Measurements from ENCODE around the gene TPT1. TPM values are rescaled to one million over a fixed set of nuclear protein-coding genes. Genes with fewer than 3 reads are reported as not detected.

The TPT1 gene
- total and polyA plus RNA-seq, 2 donors (not counting 1 experiment from before 2014, with no cell fraction given), result 2,507 to 4,871 TPM

- ATAC-seq (ENCODE audit: low read depth), result peak; percentile 51
- no peak for TF ChIP-seq EZH2 (IDR thresholded peaks at IDR 0.05; ENCODE audit: borderline replicate concordance, insufficient read depth, low read depth, low read length, poor library complexity, severe bottlenecking)
- TF ChIP-seq, protein P1, sequence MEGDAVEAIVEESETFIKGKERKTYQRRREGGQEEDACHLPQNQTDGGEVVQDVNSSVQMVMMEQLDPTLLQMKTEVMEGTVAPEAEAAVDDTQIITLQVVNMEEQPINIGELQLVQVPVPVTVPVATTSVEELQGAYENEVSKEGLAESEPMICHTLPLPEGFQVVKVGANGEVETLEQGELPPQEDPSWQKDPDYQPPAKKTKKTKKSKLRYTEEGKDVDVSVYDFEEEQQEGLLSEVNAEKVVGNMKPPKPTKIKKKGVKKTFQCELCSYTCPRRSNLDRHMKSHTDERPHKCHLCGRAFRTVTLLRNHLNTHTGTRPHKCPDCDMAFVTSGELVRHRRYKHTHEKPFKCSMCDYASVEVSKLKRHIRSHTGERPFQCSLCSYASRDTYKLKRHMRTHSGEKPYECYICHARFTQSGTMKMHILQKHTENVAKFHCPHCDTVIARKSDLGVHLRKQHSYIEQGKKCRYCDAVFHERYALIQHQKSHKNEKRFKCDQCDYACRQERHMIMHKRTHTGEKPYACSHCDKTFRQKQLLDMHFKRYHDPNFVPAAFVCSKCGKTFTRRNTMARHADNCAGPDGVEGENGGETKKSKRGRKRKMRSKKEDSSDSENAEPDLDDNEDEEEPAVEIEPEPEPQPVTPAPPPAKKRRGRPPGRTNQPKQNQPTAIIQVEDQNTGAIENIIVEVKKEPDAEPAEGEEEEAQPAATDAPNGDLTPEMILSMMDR (IDR thresholded peaks at IDR 0.05), result no peak
- ChIA-PET CTCF (interaction anchor here (1.4 to 1.6 kb wide), 3 partner anchors 12 to 18 kb away, joined by 5 to 9 read pairs (median 6); partner anchors contain the start of gene TPT1), POLR2A (interaction anchor here (0.6 to 0.9 kb wide), 2 partner anchors 12 to 13 kb away, joined by 3 to 5 read pairs; no protein-coding TSS in a partner anchor)
- Mint-ChIP-seq H3K27me3 (no peaks in the 10 kb centered on the region), H3K4me3 (no peak overlapping the region), H3K4me1 (peaks cover 12% of the 10 kb centered on the region), H3K9me3 (ENCODE audit: insufficient read depth) (no peaks in the 10 kb centered on the region), H3K27ac (peak overlapping the region; percentile 66)
- Histone ChIP-seq H3K27ac (ENCODE audit: low read length in 2 of 2) (peak overlapping the region; percentile 25 to 48), H3K4me2 (replicated peaks; ENCODE audit: low read depth, low read length, poor library complexity, severe bottlenecking) (peak overlapping the region; percentile 4), H3K4me3 (ENCODE audit: control extremely low read depth in 1 of 5, extremely low read depth in 1 of 5, insufficient read depth in 1 of 5, low read depth in 2 of 5, low read length in 4 of 5) (peak overlapping the region in 1 of 5 experiments; percentile 12), H3K79me2 (ENCODE audit: control insufficient read depth, insufficient read depth, low read length) (no peaks in the 10 kb centered on the region), H4K20me1 (ENCODE audit: control insufficient read depth, insufficient read depth, low read length, poor library complexity, severe bottlenecking) (no peaks in the 10 kb centered on the region), H3K9ac (ENCODE audit: low read length) (no peak overlapping the region), H3K4me1 (ENCODE audit: control insufficient read depth in 2 of 2, insufficient read depth in 2 of 2, low read length in 2 of 2) (peaks cover 11% of the 10 kb centered on the region in 2 donors), H2AFZ (ENCODE audit: insufficient read depth, low read depth, low read length, poor library complexity, severe bottlenecking) (no peak overlapping the region), H3K27me3 (replicated peaks in 1 of 4; ENCODE audit: control extremely low read depth in 1 of 4, control insufficient read depth in 3 of 4, insufficient read depth in 4 of 4, low read length in 3 of 4) (no peaks in the 10 kb centered on the region), H3K36me3 (replicated peaks in 1 of 2; ENCODE audit: control extremely low read depth in 1 of 2, control insufficient read depth in 1 of 2, extremely low read depth in 1 of 2, insufficient read depth in 2 of 2, low read length in 1 of 2) (peaks cover 0 to 36% of the 10 kb centered on the region in 2 experiments), H3K9me3 (ENCODE audit: control extremely low read depth in 1 of 3, control insufficient read depth in 2 of 3, insufficient read depth in 1 of 3, low read length in 2 of 3) (no peaks in the 10 kb centered on the region)
- peak; percentile 46 for DNase-seq
- intact Hi-C loops (cut with micrococcal nuclease), result no loop called here
- no CpG with 5 or more reads among the region's 1 CpG for WGBS (ENCODE audit: insufficient coverage)
Observed at GRCh38 chr13:45353895-45354294, 12.9 kb upstream of the TPT1 start.

DNA sequence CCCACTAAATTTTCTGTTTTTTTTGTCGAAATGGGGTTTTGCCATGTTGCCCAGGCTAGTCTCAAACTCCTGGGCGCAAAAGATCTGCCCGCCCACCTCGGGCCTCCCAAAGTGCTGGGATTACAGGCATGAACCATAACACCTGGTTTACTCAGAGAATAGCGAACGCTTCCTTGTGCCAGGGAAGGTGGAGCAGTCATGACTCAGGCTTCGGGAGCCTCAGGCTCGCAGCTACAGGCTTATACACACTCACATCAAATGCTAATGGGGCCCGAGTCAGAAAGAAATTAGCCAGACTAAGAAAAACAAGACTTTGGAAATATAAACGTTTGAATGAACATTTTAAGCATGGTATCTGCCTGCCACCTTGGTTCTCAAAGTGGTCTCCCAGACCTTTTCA, 11.0 kb upstream of the TPT1 start:
- 92% methylated on average over 10 of the region's 10 CpGs for WGBS (ENCODE audit: insufficient coverage)
- H3K27me3 ChIP-seq (replicated peaks in 1 of 4; ENCODE audit: control extremely low read depth in 1 of 4, control insufficient read depth in 3 of 4, insufficient read depth in 4 of 4, low read length in 3 of 4), result no peaks in the 10 kb centered on the region
- no peak overlapping the region for H3K9ac ChIP-seq (ENCODE audit: low read length)
- no peak overlapping the region for H3K4me3 ChIP-seq (ENCODE audit: control extremely low read depth in 1 of 5, extremely low read depth in 1 of 5, insufficient read depth in 1 of 5, low read depth in 2 of 5, low read length in 4 of 5)
- TF ChIP-seq, protein P1 (IDR thresholded peaks at IDR 0.05), result no peak
- no peak for TF ChIP-seq EZH2 (IDR thresholded peaks at IDR 0.05; ENCODE audit: borderline replicate concordance, insufficient read depth, low read depth, low read length, poor library complexity, severe bottlenecking)
- no peaks in the 10 kb centered on the region for H3K9me3 ChIP-seq (ENCODE audit: control extremely low read depth in 1 of 3, control insufficient read depth in 2 of 3, insufficient read depth in 1 of 3, low read length in 2 of 3)
- ATAC-seq (ENCODE audit: low read depth) (no peak), DNase-seq (no peak)
- no peaks in the 10 kb centered on the region for H3K79me2 ChIP-seq (ENCODE audit: control insufficient read depth, insufficient read depth, low read length)
- H3K27ac Mint-ChIP-seq, result no peak overlapping the region
- intact Hi-C loops (cut with micrococcal nuclease), result no loop called here
- no peak overlapping the region for H3K27ac ChIP-seq (ENCODE audit: low read length in 2 of 2)
- ChIA-PET POLR2A (interaction anchor here (0.6 to 1.0 kb wide), 2 partner anchors 15 to 19 kb away, joined by 3 to 4 read pairs; no protein-coding TSS in a partner anchor), CTCF (no interaction called here)
- no peak overlapping the region for H3K4me3 Mint-ChIP-seq
- no peaks in the 10 kb centered on the region for H4K20me1 ChIP-seq (ENCODE audit: control insufficient read depth, insufficient read depth, low read length, poor library complexity, severe bottlenecking)
- no peaks in the 10 kb centered on the region for H3K9me3 Mint-ChIP-seq (ENCODE audit: insufficient read depth)
- peaks cover 11% of the 10 kb centered on the region in 2 donors for H3K4me1 ChIP-seq (ENCODE audit: control insufficient read depth in 2 of 2, insufficient read depth in 2 of 2, low read length in 2 of 2)
- no peaks in the 10 kb centered on the region for H3K27me3 Mint-ChIP-seq
- peaks cover 11% of the 10 kb centered on the region for H3K4me1 Mint-ChIP-seq
- H3K4me2 ChIP-seq (replicated peaks; ENCODE audit: low read depth, low read length, poor library complexity, severe bottlenecking), result no peak overlapping the region
- H2AFZ ChIP-seq (ENCODE audit: insufficient read depth, low read depth, low read length, poor library complexity, severe bottlenecking), result no peak overlapping the region
- peaks cover 0 to 47% of the 10 kb centered on the region in 2 experiments for H3K36me3 ChIP-seq (replicated peaks in 1 of 2; ENCODE audit: control extremely low read depth in 1 of 2, control insufficient read depth in 1 of 2, extremely low read depth in 1 of 2, insufficient read depth in 2 of 2, low read length in 1 of 2)
